Liver (tissue), 3 donors: Measurements from ENCODE around the gene MUS81.

Experiments
- JUND ChIP-seq, 2 donors: IDR thresholded peaks; 2 replicates each; pipeline ENCODE4 v1.6.1; 2016; ENCODE audit warnings: antibody characterized with exemption in 2 of 2
- MAX ChIP-seq: IDR thresholded peaks from 2 replicates; pipeline ENCODE4 v1.6.1; 2016; ENCODE audit warnings: antibody characterized with exemption
- RAD21 ChIP-seq, 2 donors: IDR thresholded peaks; 2 replicates each; pipeline ENCODE4 v1.6.1; 2016; ENCODE audit warnings: antibody characterized with exemption in 2 of 2, mild to moderate bottlenecking in 2 of 2
- SP1 ChIP-seq: IDR thresholded peaks from 2 replicates; pipeline ENCODE4 v1.6.1; 2018; ENCODE audit warnings: antibody characterized with exemption, mild to moderate bottlenecking
- TAF1 ChIP-seq: conservative IDR thresholded peaks from 2 replicates; pipeline ENCODE4 v1.6.1; 2016; ENCODE audit warnings: antibody characterized with exemption, mild to moderate bottlenecking
- TF ChIP-seq, protein P1 (sequence below): fragments of 150-350 bp; IDR thresholded peaks from 2 replicates; pipeline ENCODE4 v1.5.1; 2017; ENCODE audit warnings: improper control_type of control experiment, low read depth, low read length; ENCODE audit not compliant: missing input control
- TF ChIP-seq, protein P2 (sequence below): IDR thresholded peaks from 2 replicates; pipeline ENCODE4 v1.6.1; 2016; ENCODE audit warnings: antibody characterized with exemption, mild to moderate bottlenecking
- donor health status: healthy.
- donor health status: healthy.

GRCh38 chr11:65869643-65870306 is 9.5 kb downstream of the MUS81 start:
- TF ChIP-seq, protein P1, sequence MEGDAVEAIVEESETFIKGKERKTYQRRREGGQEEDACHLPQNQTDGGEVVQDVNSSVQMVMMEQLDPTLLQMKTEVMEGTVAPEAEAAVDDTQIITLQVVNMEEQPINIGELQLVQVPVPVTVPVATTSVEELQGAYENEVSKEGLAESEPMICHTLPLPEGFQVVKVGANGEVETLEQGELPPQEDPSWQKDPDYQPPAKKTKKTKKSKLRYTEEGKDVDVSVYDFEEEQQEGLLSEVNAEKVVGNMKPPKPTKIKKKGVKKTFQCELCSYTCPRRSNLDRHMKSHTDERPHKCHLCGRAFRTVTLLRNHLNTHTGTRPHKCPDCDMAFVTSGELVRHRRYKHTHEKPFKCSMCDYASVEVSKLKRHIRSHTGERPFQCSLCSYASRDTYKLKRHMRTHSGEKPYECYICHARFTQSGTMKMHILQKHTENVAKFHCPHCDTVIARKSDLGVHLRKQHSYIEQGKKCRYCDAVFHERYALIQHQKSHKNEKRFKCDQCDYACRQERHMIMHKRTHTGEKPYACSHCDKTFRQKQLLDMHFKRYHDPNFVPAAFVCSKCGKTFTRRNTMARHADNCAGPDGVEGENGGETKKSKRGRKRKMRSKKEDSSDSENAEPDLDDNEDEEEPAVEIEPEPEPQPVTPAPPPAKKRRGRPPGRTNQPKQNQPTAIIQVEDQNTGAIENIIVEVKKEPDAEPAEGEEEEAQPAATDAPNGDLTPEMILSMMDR: no peak
- TF ChIP-seq JUND (IDR thresholded peaks at IDR 0.05): no peak
- no peak for TF ChIP-seq MAX
- no peak for TF ChIP-seq RAD21 (IDR thresholded peaks at IDR 0.05)
- TF ChIP-seq, protein P2, sequence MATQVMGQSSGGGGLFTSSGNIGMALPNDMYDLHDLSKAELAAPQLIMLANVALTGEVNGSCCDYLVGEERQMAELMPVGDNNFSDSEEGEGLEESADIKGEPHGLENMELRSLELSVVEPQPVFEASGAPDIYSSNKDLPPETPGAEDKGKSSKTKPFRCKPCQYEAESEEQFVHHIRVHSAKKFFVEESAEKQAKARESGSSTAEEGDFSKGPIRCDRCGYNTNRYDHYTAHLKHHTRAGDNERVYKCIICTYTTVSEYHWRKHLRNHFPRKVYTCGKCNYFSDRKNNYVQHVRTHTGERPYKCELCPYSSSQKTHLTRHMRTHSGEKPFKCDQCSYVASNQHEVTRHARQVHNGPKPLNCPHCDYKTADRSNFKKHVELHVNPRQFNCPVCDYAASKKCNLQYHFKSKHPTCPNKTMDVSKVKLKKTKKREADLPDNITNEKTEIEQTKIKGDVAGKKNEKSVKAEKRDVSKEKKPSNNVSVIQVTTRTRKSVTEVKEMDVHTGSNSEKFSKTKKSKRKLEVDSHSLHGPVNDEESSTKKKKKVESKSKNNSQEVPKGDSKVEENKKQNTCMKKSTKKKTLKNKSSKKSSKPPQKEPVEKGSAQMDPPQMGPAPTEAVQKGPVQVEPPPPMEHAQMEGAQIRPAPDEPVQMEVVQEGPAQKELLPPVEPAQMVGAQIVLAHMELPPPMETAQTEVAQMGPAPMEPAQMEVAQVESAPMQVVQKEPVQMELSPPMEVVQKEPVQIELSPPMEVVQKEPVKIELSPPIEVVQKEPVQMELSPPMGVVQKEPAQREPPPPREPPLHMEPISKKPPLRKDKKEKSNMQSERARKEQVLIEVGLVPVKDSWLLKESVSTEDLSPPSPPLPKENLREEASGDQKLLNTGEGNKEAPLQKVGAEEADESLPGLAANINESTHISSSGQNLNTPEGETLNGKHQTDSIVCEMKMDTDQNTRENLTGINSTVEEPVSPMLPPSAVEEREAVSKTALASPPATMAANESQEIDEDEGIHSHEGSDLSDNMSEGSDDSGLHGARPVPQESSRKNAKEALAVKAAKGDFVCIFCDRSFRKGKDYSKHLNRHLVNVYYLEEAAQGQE: no peak
- TF ChIP-seq SP1: no peak
- TF ChIP-seq TAF1: no peak
